Left ventricle myocardium superior (tissue), 1 donor: ENCODE data around the gene CCDC57. TPM values are rescaled to one million over a fixed set of nuclear protein-coding genes. Genes with fewer than 3 reads are reported as not detected.
A peak's percentile ranks its signal among the peaks of the same experiment; 100 is the strongest.

Source experiments
- ATAC-seq: fragments of 200-7000 bp; cut with Tn5 transposase; one replicate; pipeline ENCODE4 v1.9.1; 2020; ENCODE audit warnings: mild to moderate bottlenecking, moderate library complexity
- DNase-seq: peaks from one replicate; pipeline ENCODE4 v3.0.0-alpha.2; 2020
- intact Hi-C: fragments of 100-400 bp; cut with micrococcal nuclease; formaldehyde crosslinking; loops from one replicate; pipeline ENCODE4 v1.11.0; 2022
- total RNA-seq: library from RNA; stranded (reverse); fragmentation: NEBNext Ultra II Directional; extraction: Animal tissue kit (Norgen Biotek cat#: 25700); gene quantifications from one replicate; pipeline ENCODE4 v1.2.1, GENCODE V29; 2021
- donor health status: DM: no; HTN: yes; CAD: no; lungs with severe emphysema.

Gene CCDC57
- total RNA-seq, 1 donor from 2014 or later = 8.1 TPM

- intact Hi-C loops = no loop called here
- ATAC-seq = no peak
- no peak for DNase-seq
Observed at GRCh38 chr17:82105417-82105881, 107.2 kb downstream of the CCDC57 start.

- intact Hi-C loops = no loop called here
- no peak for DNase-seq
- ATAC-seq = no peak
Observed at GRCh38 chr17:82104797-82105416, 107.7 kb downstream of the CCDC57 start.

- DNase-seq (peak; percentile 71), ATAC-seq (peak; percentile 26)
- intact Hi-C loops = no loop called here
Observed at GRCh38 chr17:82103553-82104451, 108.8 kb downstream of the CCDC57 start.

GRCh38 chr17:82101767-82102679 is 110.6 kb downstream of the CCDC57 start:
- DNase-seq (no peak), ATAC-seq (no peak)
- intact Hi-C loops = no loop called here

GRCh38 chr17:82101301-82101715 is 111.3 kb downstream of the CCDC57 start:
- DNase-seq (no peak), ATAC-seq (no peak)
- intact Hi-C loops = no loop called here

GRCh38 chr17:82100502-82101298 is 111.9 kb downstream of the CCDC57 start:
- ATAC-seq (no peak), DNase-seq (no peak)
- intact Hi-C loops = no loop called here

GRCh38 chr17:82098939-82099763 is 113.5 kb downstream of the CCDC57 start:
- ATAC-seq (peak; percentile 3), DNase-seq (no peak)
- intact Hi-C loops = no loop called here

- peak; percentile 88 for ATAC-seq
- intact Hi-C loops = no loop called here
- peak; percentile 98 for DNase-seq
Observed at GRCh38 chr17:82098169-82098938, 114.3 kb downstream of the CCDC57 start, which contains the start of gene FASN. Gene FASN (minus strand): TSS chr17:82098236. CDS start chr17:82096445, 1,791 bp downstream.

- ATAC-seq (no peak), DNase-seq (no peak)
- intact Hi-C loops = no loop called here
Observed at GRCh38 chr17:82097919-82098168, 114.8 kb downstream of the CCDC57 start.

GRCh38 chr17:82097184-82097918 is 115.3 kb downstream of the CCDC57 start:
- intact Hi-C loops = no loop called here
- DNase-seq (peak; percentile 69), ATAC-seq (peak; percentile 2)

- DNase-seq (no peak), ATAC-seq (no peak)
- intact Hi-C loops = no loop called here
Observed at GRCh38 chr17:82096709-82097183, 115.9 kb downstream of the CCDC57 start.

- intact Hi-C loops = no loop called here
- ATAC-seq (no peak), DNase-seq (no peak)
Observed at GRCh38 chr17:82095777-82096708, 116.6 kb downstream of the CCDC57 start.

- no peak for ATAC-seq
- DNase-seq = no peak
- intact Hi-C loops = no loop called here
Observed at GRCh38 chr17:82094931-82095776, 117.5 kb downstream of the CCDC57 start.

GRCh38 chr17:82092995-82093751 is 119.5 kb downstream of the CCDC57 start:
- DNase-seq = no peak
- intact Hi-C loops = no loop called here

More at GRCh38 chr17:82092995-82093751, 119.5 kb downstream of the CCDC57 start:
- ATAC-seq = no peak
